GM19452 (cell line): ENCODE measurements around the gene GON7.
"Not testable (repeated sequence)": the region's sequence is repeated elsewhere in the genome, so short reads cannot be mapped to it uniquely, and the experiment has no call there.

Source experiments
- ATAC-seq: cut with Tn5 transposase; IDR thresholded peaks from one replicate; pipeline ENCODE4 v1.9.1; 2021; ENCODE audit not compliant: unreplicated experiment

The GON7 gene

GRCh38 chr14:93159625-93160352 lies 47.1 kb downstream of the GON7 start:
- not testable (repeated sequence) for ATAC-seq

GRCh38 chr14:93158349-93158748 lies 48.5 kb downstream of the GON7 start:
- not testable (repeated sequence) for ATAC-seq

- no peak for ATAC-seq
These were observed 50.0 kb downstream of the GON7 start for GRCh38 chr14:93156693-93157369.

GRCh38 chr14:93155667-93156066 lies 51.2 kb downstream of the GON7 start:
- no peak for ATAC-seq

- no peak for ATAC-seq
These were observed 53.7 kb downstream of the GON7 start for GRCh38 chr14:93153121-93153520.
